SKM-1 treated with dmso at 0.1 percent for 144 hours (cell line): Measurements from ENCODE around the gene FAM3B.
"Not testable (repeated sequence)": the region's sequence is repeated elsewhere in the genome, so short reads cannot be mapped to it uniquely, and the experiment has no call there.

Source experiments
- DNase-seq: peaks from one replicate; lab custom pipeline; 2025; ENCODE audit not compliant: unreplicated experiment; lab: John Stamatoyannopoulos, UW

FAM3B gene

GRCh38 chr21:41316200-41317062 is at the start of gene FAM3B:
TSS of gene FAM3B (plus strand) at chr21:41316801. CDS start at chr21:41316880, 79 bp downstream.
- no peak for DNase-seq

GRCh38 chr21:41267346-41267745 is 49.3 kb upstream of the FAM3B start:
- no peak for DNase-seq

- DNase-seq, result no peak
These were observed 47.1 kb upstream of the FAM3B start for GRCh38 chr21:41269535-41269934.

GRCh38 chr21:41277196-41277595 is 39.4 kb upstream of the FAM3B start:
- no peak for DNase-seq

GRCh38 chr21:41277846-41278245 is 38.8 kb upstream of the FAM3B start:
- DNase-seq, result no peak

- no peak for DNase-seq
These were observed 36.3 kb upstream of the FAM3B start for GRCh38 chr21:41280115-41280919.

GRCh38 chr21:41282412-41282811 is 34.2 kb upstream of the FAM3B start:
- DNase-seq, result no peak

- DNase-seq, result peak; percentile 88
These were observed 33.3 kb upstream of the FAM3B start for GRCh38 chr21:41283211-41283818.

- no peak for DNase-seq
These were observed 27.2 kb upstream of the FAM3B start for GRCh38 chr21:41289431-41289830.

GRCh38 chr21:41290106-41290799 is 26.3 kb upstream of the FAM3B start:
- no peak for DNase-seq

- DNase-seq, result no peak
These were observed 21.9 kb upstream of the FAM3B start for GRCh38 chr21:41294548-41295231.

GRCh38 chr21:41295721-41296254 is 20.8 kb upstream of the FAM3B start:
- DNase-seq, result no peak

- no peak for DNase-seq
These were observed 13.6 kb upstream of the FAM3B start for GRCh38 chr21:41302976-41303375.

GRCh38 chr21:41304068-41304720 is 12.4 kb upstream of the FAM3B start:
- no peak for DNase-seq

- no peak for DNase-seq
These were observed 9.4 kb upstream of the FAM3B start for GRCh38 chr21:41307219-41307618.

- DNase-seq, result not testable (repeated sequence)
These were observed 3.1 kb upstream of the FAM3B start for GRCh38 chr21:41313285-41314164.

- no peak for DNase-seq
These were observed 875 bp upstream of the FAM3B start for GRCh38 chr21:41315726-41316125.

GRCh38 chr21:41317063-41317392 is 427 bp downstream of the FAM3B start:
- no peak for DNase-seq

- DNase-seq, result no peak
These were observed 857 bp downstream of the FAM3B start for GRCh38 chr21:41317458-41317857.
